K562 (cell line): ENCODE measurements around the gene NTNG1. TPM values are rescaled to one million over a fixed set of nuclear protein-coding genes. Genes with fewer than 3 reads are reported as not detected.

Experiments used
- ATAC-seq: fragments of 200-7000 bp; cut with Tn5 transposase; 3 replicates; pipeline ENCODE4 v1.9.1; 2020; ENCODE audit warnings: moderate library complexity
- BruUV-seq: library from RNA; stranded (reverse); fragments of 400-500 nt; replicated peaks from 2 replicates; lab custom pipeline; 2021; lab: Mats Ljungman, UMichigan
- CTCF ChIA-PET: fragments of 300-600 bp; formaldehyde crosslinking; extraction: SDS; loops from one replicate; lab custom pipeline; 2021; ENCODE audit warnings: low intra/inter-chr PET ratio; lab: Yijun Ruan, JAX
- POLR2A ChIA-PET: fragments of 300-600, 350-650 bp; sonication (Branson Sonifier 250); formaldehyde crosslinking; extraction: SDS; loops from one replicate; lab custom pipeline; 2021; ENCODE audit warnings: antibody characterized with exemption, inconsistent platforms; lab: Yijun Ruan, JAX
- DNase-seq, 4 experiments: peaks; one replicate each; pipeline versions ENCODE4 v3.0.0 to v3.0.0-alpha.2; 2011 to 2018; ENCODE audit warnings: low spot score in 3 of 4, mixed read lengths in 3 of 4; ENCODE audit errors: extremely low read depth in 1 of 4
- FAIRE-seq: peaks from 2 replicates; lab custom pipeline; 2011; peaks lifted over from hg19 to GRCh38; lab: Jason Lieb, UNC
- H2AFZ ChIP-seq: 2 replicates; pipeline ENCODE4 v1.6.0; 2011; ENCODE audit warnings: low read depth, low read length, control low read depth, inconsistent platforms
- H3K27ac ChIP-seq: fragments of 200-600 bp; 3 replicates; pipeline ENCODE4 v1.8.0; 2011; ENCODE audit warnings: low read depth, mild to moderate bottlenecking, control low read depth, inconsistent platforms, low read length, moderate library complexity, mixed read lengths; ENCODE audit errors: extremely low read depth
- H3K27me3 ChIP-seq, 2 experiments: fragments of 300-600 bp in 1 of 2; 2 replicates in 1 of 2; 3 replicates in 1 of 2; pipeline versions ENCODE4 v1.6.0 to v1.8.0; 2011; ENCODE audit warnings: inconsistent platforms in 2 of 2, low read length in 2 of 2, mild to moderate bottlenecking in 1 of 2, mixed read lengths in 1 of 2, moderate library complexity in 1 of 2; ENCODE audit not compliant: control insufficient read depth in 2 of 2, insufficient read depth in 2 of 2
- H3K36me3 ChIP-seq: fragments of 300-600 bp; 3 replicates; pipeline ENCODE4 v1.8.0; 2011; ENCODE audit warnings: mild to moderate bottlenecking, low read length, inconsistent platforms; ENCODE audit not compliant: control insufficient read depth, insufficient read depth
- H3K4me1 ChIP-seq, 2 experiments: fragments of 200-600 bp in 1 of 2; replicated peaks in 1 of 2; 2 replicates in 1 of 2; 3 replicates in 1 of 2; pipeline versions ENCODE4 v1.5.1 to v1.8.0; 2011; ENCODE audit warnings: inconsistent platforms in 2 of 2, low read length in 2 of 2, mild to moderate bottlenecking in 1 of 2, mixed read lengths in 1 of 2, moderate library complexity in 1 of 2; ENCODE audit not compliant: control insufficient read depth in 2 of 2, insufficient read depth in 2 of 2
- H3K4me2 ChIP-seq: 2 replicates; pipeline ENCODE4 v1.6.1; 2011; ENCODE audit warnings: low read length, control low read depth, inconsistent platforms, mixed read lengths; ENCODE audit not compliant: insufficient read depth
- H3K4me3 ChIP-seq: fragments of 200-600 bp; sonication (generic), shearing (Covaris generic); 2 replicates; pipeline ENCODE4 v1.5.1; 2016; ENCODE audit warnings: control low read depth, inconsistent platforms
- H3K79me2 ChIP-seq: fragments of 200-600 bp; 3 replicates; pipeline ENCODE4 v1.8.0; 2011; ENCODE audit warnings: low read length, inconsistent platforms; ENCODE audit not compliant: control insufficient read depth, insufficient read depth
- H3K9ac ChIP-seq, 2 experiments: 2 replicates each; pipeline versions ENCODE4 v1.6.0 to v1.6.1; 2011; ENCODE audit warnings: low read depth in 2 of 2, low read length in 2 of 2, control low read depth in 1 of 2, inconsistent platforms in 1 of 2, mild to moderate bottlenecking in 1 of 2, mixed read lengths in 1 of 2; ENCODE audit not compliant: insufficient read depth in 1 of 2
- H3K9me1 ChIP-seq: one replicate; pipeline ENCODE4 v1.6.0; 2011; ENCODE audit warnings: inconsistent platforms, mild to moderate bottlenecking, low read length, moderate library complexity; ENCODE audit not compliant: control insufficient read depth, insufficient read depth
- H3K9me3 ChIP-seq: replicated peaks from 2 replicates; pipeline ENCODE4 v1.5.1; 2011; ENCODE audit warnings: low read depth, low read length, inconsistent platforms; ENCODE audit not compliant: control insufficient read depth, insufficient read depth
- H4K20me1 ChIP-seq: replicated peaks from 2 replicates; pipeline ENCODE4 v1.6.1; 2011; ENCODE audit warnings: low read length, inconsistent platforms, mixed read lengths; ENCODE audit not compliant: control insufficient read depth, insufficient read depth
- ARNT ChIP-seq, 2 experiments: fragments of 450-650 bp; IDR thresholded peaks; 2 replicates each; pipeline ENCODE4 v1.6.1; 2016; ENCODE audit warnings: mild to moderate bottlenecking in 1 of 2
- CBX5 ChIP-seq: IDR thresholded peaks from 2 replicates; pipeline ENCODE4 v1.6.1; 2014; ENCODE audit warnings: low read depth, borderline replicate concordance
- GABPB2 ChIP-seq: fragments of 250-450 bp; sonication (Bioruptor Pico); conservative IDR thresholded peaks from 2 replicates; pipeline ENCODE4 v1.5.1; 2021; ENCODE audit warnings: mild to moderate bottlenecking
- KLF10 ChIP-seq: fragments of 250-450 bp; sonication (Bioruptor Pico); IDR thresholded peaks from 2 replicates; pipeline ENCODE4 v1.6.1; 2021; ENCODE audit warnings: matching md5 sums
- PTTG1 ChIP-seq: fragments of 450-650 bp; IDR thresholded peaks from 2 replicates; pipeline ENCODE4 v1.6.1; 2016; ENCODE audit warnings: low read depth, mild to moderate bottlenecking, missing genetic modification characterization, missing compliant biosample characterization
- SIN3A ChIP-seq, 2 experiments: fragments of 150-350 bp in 1 of 2; IDR thresholded peaks; 2 replicates each; pipeline ENCODE4 v1.6.1; 2011 to 2016; ENCODE audit warnings: borderline replicate concordance in 2 of 2, low read depth in 2 of 2, low read length in 2 of 2, mild to moderate bottlenecking in 2 of 2, moderate library complexity in 2 of 2; ENCODE audit not compliant: control insufficient read depth in 1 of 2
- SMAD1 ChIP-seq: fragments of 150-350 bp; IDR thresholded peaks from 2 replicates; pipeline ENCODE4 v1.6.1; 2014; ENCODE audit warnings: low read length, low read depth; ENCODE audit not compliant: partially characterized antibody
- SMARCE1 ChIP-seq: fragments of 450-650 bp; IDR thresholded peaks from 2 replicates; pipeline ENCODE4 v1.7.1; 2016; ENCODE audit warnings: mild to moderate bottlenecking
- SREBF1 ChIP-seq: fragments of 150-350 bp; IDR thresholded peaks from 2 replicates; pipeline ENCODE4 v1.6.1; 2014; ENCODE audit warnings: antibody characterized with exemption, low read depth, low read length, borderline replicate concordance
- SRF ChIP-seq, 2 experiments: fragments of 250-450, 450-650 bp in 1 of 2; sonication (Bioruptor Pico) in 1 of 2; sonication (generic) in 1 of 2; formaldehyde crosslinking; IDR thresholded peaks; 2 replicates each; pipeline versions ENCODE4 v1.5.0 to v1.5.1; 2020 to 2022; ENCODE audit warnings: mild to moderate bottlenecking in 1 of 2, missing genetic modification reagents in 1 of 2
- ZBTB7A ChIP-seq: IDR thresholded peaks from 2 replicates; pipeline ENCODE4 v1.6.1; 2011; ENCODE audit warnings: low read depth, mild to moderate bottlenecking, low read length, moderate library complexity, borderline replicate concordance; ENCODE audit not compliant: control insufficient read depth
- WGBS: fragments of 100-300 bp; shearing (Covaris generic); methylation state at CpG from one replicate; pipeline ENCODE4 v1.1.6; 2016; ENCODE audit warnings: low coverage, mixed read lengths; ENCODE audit not compliant: insufficient coverage; ENCODE audit errors: missing lambda C conversion rate; 5-methylcytosine and 5-hydroxymethylcytosine counted together
- in situ Hi-C: fragments of 300-500 bp; cut with MboI; formaldehyde crosslinking; loops from 4 replicates; pipeline ENCODE4 v1.15.0; 2018; ENCODE audit warnings: inconsistent platforms, mixed read lengths
- intact Hi-C: fragments of 100-400 bp; cut with micrococcal nuclease; formaldehyde crosslinking; loops from 2 replicates; pipeline ENCODE4 v1.14.2; 2022
- polyA plus RNA-seq, 8 experiments: library from polyadenylated mRNA; depleted of rRNA in 4 of 8; stranded (reverse) in 5 of 8; unstranded in 3 of 8; fragments of >200 nt; fragmentation: Nextera tagmentation in 2 of 8; fragmentation: Illumina TruSeq in 1 of 8; extraction: Ambion mirVana in 2 of 8; extraction: Trizol in 1 of 8; gene quantifications; 2 replicates each; pipeline versions ENCODE4 v1.2.1 to v1.2.3, GENCODE V29; 2011 to 2014; ENCODE audit warnings: inconsistent platforms in 1 of 8, missing spikeins in 1 of 8
- total RNA-seq, 7 experiments: library from RNA; depleted of rRNA in 6 of 7; stranded (reverse); fragments of >200 nt in 6 of 7; fragmentation: Illumina TruSeq in 2 of 7; extraction: Trizol in 2 of 7; gene quantifications; 2 replicates each; pipeline versions ENCODE4 v1.2.1 to v1.2.3, GENCODE V29; 2011 to 2021; ENCODE audit warnings: low replicate concordance in 1 of 7

NTNG1 gene
- total and polyA plus RNA-seq, 9 of the 15 experiments (the other 6 are each of a cell fraction or from before 2014, with no cell fraction given), result not detected

- WGBS, result 0% methylated on average over 3 of the region's 3 CpGs
- no TSS peak for BruUV-seq
- no peak for TF ChIP-seq ARNT (IDR thresholded peaks at IDR 0.05)
- no peak for TF ChIP-seq SRF (CRISPR knock-in tag; IDR thresholded peaks at IDR 0.05)
- TF ChIP-seq SREBF1, result no peak
- TF ChIP-seq SMAD1, result no peak
- TF ChIP-seq PTTG1, result no peak
- no peak for TF ChIP-seq SMARCE1
- no peak for TF ChIP-seq SIN3A (IDR thresholded peaks at IDR 0.05; ENCODE audit: borderline replicate concordance in 2 of 2, control insufficient read depth in 1 of 2, low read depth in 2 of 2, low read length in 2 of 2)
- TF ChIP-seq GABPB2 (CRISPR knock-in tag), result no peak
- TF ChIP-seq KLF10 (CRISPR knock-in tag), result no peak
- no peak for TF ChIP-seq CBX5
- TF ChIP-seq ZBTB7A, result no peak
- CTCF ChIA-PET, result no interaction called here
- FAIRE-seq (no peak), ATAC-seq (no peak), DNase-seq (no peak)
- Histone ChIP-seq H3K9ac (no peak overlapping the region), H3K79me2 (no peaks in the 10 kb centered on the region), H3K27ac (no peak overlapping the region), H3K36me3 (no peaks in the 10 kb centered on the region), H3K9me1 (no peaks in the 10 kb centered on the region), H3K4me2 (no peak overlapping the region), H4K20me1 (no peaks in the 10 kb centered on the region), H3K4me3 (no peak overlapping the region), H3K27me3 (no peaks in the 10 kb centered on the region), H2AFZ (no peak overlapping the region), H3K4me1 (no peaks in the 10 kb centered on the region), H3K9me3 (no peaks in the 10 kb centered on the region; the same call in 1 of the 2 replicates)
- intact Hi-C loops (no loop called here), in situ Hi-C loops (no loop called here)
- POLR2A ChIA-PET, result no interaction called here
Observed at GRCh38 chr1:107323784-107324183, 182.9 kb downstream of the NTNG1 start.
